ENCODE measurements around the gene ACOT13.

DNA sequence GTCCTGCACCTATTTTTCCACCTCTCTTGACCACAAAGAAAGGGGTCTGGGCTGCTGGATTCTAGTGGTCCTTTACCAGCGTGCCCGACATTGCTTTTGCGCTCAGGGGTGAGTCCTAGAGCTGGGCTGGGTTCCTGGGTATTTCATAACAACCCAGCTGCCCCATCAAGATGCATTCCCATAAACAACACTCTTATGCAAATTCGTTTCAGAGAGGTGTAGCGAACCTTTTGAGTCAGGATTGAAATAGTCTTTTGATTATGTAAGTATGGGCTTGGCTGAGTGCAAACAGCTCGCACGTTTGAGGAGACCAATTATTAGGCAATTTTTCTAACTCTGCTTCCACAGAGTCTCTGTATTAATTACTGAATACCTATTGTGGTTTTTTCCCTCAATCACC, 13.7 kb downstream of the ACOT13 start:
- TF ChIP-seq POLR2AphosphoS5 (IDR thresholded peaks at IDR 0.05) (no peak), CTCF (IDR thresholded peaks at IDR 0.05) (no peak), POLR2A (IDR thresholded peaks at IDR 0.05) (no peak)
